NCI-H446 treated with DMSO at 0.1 percent for 48 hours (cell line): Measurements from ENCODE around the gene MIB1.
"Not testable (repeated sequence)": the region's sequence is repeated elsewhere in the genome, so short reads cannot be mapped to it uniquely, and the experiment has no call there.

ENCODE experiments used
- DNase-seq: peaks from one replicate; lab custom pipeline; 2025; lab: John Stamatoyannopoulos, UW

Gene MIB1

GRCh38 chr18:21743166-21743832, 2.7 kb downstream of the MIB1 start:
- DNase-seq: no peak

- DNase-seq: no peak
Measured at GRCh38 chr18:21745231-21745630, 4.6 kb downstream of the MIB1 start.

GRCh38 chr18:21747268-21747667, 6.7 kb downstream of the MIB1 start:
- DNase-seq: no peak

GRCh38 chr18:21747764-21748693, 7.4 kb downstream of the MIB1 start:
- DNase-seq: no peak

- no peak for DNase-seq
Measured at GRCh38 chr18:21757833-21758232, 17.2 kb downstream of the MIB1 start.

GRCh38 chr18:21759836-21760235, 19.2 kb downstream of the MIB1 start:
- DNase-seq: no peak

- no peak for DNase-seq
Measured at GRCh38 chr18:21760321-21760720, 19.7 kb downstream of the MIB1 start.

- no peak for DNase-seq
Measured at GRCh38 chr18:21761471-21762115, 21.0 kb downstream of the MIB1 start.

- no peak for DNase-seq
Measured at GRCh38 chr18:21762181-21762772, 21.7 kb downstream of the MIB1 start.

- no peak for DNase-seq
Measured at GRCh38 chr18:21763846-21764646, 23.5 kb downstream of the MIB1 start.

- no peak for DNase-seq
Measured at GRCh38 chr18:21769206-21769605, 28.6 kb downstream of the MIB1 start.

GRCh38 chr18:21774722-21775121, 34.1 kb downstream of the MIB1 start:
- DNase-seq: no peak

- DNase-seq: no peak
Measured at GRCh38 chr18:21777814-21778213, 37.2 kb downstream of the MIB1 start.

GRCh38 chr18:21786526-21786925, 45.9 kb downstream of the MIB1 start:
- DNase-seq: no peak

GRCh38 chr18:21796089-21796488, 55.5 kb downstream of the MIB1 start:
- DNase-seq: not testable (repeated sequence)

GRCh38 chr18:21798126-21798525, 57.5 kb downstream of the MIB1 start:
- no peak for DNase-seq

GRCh38 chr18:21799721-21800120, 59.1 kb downstream of the MIB1 start:
- no peak for DNase-seq

GRCh38 chr18:21803495-21803894, 62.9 kb downstream of the MIB1 start:
- DNase-seq: no peak

- DNase-seq: no peak
Measured at GRCh38 chr18:21805771-21806366, 65.3 kb downstream of the MIB1 start.

GRCh38 chr18:21808185-21808584, 67.6 kb downstream of the MIB1 start:
- DNase-seq: no peak

GRCh38 chr18:21809725-21810124, 69.1 kb downstream of the MIB1 start:
- no peak for DNase-seq
